Stimulated activated CD4-positive, alpha-beta T cell treated with anti-CD3 and anti-CD28 coated beads, Interleukin-4, amount 100 ng/mL, for 48 hours (primary cell): ENCODE results near the gene SDK2.
"Not testable (repeated sequence)": the region's sequence is repeated elsewhere in the genome, so short reads cannot be mapped to it uniquely, and the experiment has no call there.

Source experiments
- DNase-seq, 2 donors: peaks; one replicate each; pipeline ENCODE4 v3.0.0-alpha.2; 2020; ENCODE audit warnings: low read depth in 2 of 2

The SDK2 gene

DNA sequence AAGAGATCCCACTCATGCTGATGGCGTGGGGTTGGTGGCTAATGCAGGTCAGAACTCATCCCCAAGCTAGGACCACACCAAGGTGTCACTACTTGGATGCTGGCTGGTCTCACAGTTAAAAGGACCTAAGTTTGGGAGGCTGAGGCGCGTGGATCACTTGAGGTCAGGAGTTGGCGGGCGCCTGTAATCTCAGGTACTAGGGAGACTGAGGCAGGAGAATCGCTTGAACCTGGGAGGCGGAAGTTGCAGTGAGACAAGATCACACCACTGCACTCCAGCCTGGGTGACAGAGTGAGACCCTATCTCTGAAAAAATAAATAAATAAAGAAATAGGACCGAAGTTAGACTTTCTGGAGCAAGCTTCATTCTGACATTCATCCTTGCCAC lies 325.8 kb downstream of the SDK2 start:
- no peak for DNase-seq

DNA sequence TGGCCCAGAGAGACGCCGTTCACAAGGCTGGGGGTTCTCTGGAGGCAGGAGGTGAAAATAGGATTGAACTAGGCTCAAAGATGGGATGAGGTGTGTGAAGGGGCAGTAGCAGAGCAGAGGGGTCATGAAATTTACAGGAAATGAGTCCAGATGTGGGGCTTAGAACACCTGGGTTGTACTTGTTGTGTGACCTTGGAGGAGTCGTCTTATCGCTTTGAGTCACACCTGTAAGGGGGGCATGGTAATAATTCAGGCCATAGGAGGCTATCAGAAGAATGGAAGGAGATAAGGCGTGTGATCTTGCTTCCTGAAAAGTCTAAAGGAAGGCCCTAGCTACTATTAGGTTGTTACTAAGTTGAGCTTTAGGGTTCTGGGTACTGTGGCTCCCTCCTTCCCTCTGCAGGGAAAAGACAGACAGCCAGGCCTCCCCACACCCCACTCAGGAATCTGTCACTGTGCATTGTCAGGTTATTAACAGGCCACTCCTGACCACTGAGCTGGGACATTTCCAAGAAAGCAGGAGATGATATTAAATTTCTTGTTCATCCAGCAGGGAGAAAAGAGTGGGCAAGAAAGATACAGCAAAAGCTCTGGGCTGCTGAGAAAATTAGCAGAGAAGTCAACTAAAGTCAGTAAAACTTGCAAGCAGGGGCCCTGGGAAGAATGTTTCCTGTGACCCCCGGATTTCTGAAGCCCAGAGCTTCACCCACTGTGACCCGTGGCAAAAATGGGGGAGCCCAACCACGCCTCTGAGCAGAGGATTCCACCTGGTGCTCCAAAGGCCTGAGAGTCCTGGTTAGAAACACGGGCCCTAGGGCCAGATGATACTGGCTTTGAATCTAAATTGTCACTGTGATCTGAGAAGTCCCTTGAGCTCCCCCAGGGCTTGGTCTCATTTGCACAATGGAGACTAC lies 326.5 kb downstream of the SDK2 start:
- DNase-seq: no peak

DNA sequence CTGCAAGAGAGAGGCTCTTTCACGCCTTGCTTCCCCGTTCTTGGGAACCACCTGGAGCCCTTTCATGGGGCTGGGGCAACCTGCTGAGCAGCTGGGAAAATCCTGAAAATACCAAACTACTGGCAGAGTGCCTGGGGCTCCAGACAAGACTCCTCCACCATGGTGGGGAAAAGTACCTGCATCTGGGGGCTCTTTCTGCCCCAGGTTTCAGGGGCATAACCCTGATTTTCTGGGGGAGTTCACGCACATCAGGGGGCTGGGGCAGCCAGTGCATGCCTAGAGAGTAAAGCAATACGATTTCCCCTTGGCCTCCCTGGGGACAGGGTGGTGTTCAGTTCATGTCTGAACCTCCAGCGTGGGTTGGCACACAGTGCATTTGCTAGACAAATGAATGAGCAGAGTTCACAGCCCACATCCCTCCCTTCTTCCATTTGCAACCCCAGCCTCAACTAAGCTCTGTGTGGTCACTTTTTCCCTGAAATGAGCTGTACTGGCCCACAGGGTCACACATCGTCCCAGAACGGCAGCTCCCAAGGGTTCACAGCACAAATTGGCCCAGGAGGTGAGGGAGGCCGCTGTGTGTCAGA lies 327.2 kb downstream of the SDK2 start:
- DNase-seq: no peak

DNA sequence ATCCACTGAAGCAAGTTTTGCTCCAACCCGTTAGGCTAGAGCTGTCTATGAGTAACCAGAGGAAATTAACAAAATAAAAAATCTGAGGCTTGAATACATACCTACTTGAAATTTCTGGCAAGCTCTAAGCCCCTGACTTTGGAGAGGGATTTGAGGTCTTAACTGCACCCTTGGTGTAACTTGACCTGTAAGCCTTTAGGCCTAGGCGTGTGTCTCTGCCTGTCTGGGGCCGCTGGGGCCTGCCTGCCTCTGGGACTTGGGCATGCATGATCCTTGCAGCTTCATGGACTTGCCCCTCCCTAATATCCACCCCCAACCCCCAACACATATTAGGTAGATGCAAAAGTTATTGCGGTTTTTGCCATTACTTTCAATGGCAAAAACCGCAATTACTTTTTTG lies 328.8 kb downstream of the SDK2 start:
- no peak for DNase-seq

DNA sequence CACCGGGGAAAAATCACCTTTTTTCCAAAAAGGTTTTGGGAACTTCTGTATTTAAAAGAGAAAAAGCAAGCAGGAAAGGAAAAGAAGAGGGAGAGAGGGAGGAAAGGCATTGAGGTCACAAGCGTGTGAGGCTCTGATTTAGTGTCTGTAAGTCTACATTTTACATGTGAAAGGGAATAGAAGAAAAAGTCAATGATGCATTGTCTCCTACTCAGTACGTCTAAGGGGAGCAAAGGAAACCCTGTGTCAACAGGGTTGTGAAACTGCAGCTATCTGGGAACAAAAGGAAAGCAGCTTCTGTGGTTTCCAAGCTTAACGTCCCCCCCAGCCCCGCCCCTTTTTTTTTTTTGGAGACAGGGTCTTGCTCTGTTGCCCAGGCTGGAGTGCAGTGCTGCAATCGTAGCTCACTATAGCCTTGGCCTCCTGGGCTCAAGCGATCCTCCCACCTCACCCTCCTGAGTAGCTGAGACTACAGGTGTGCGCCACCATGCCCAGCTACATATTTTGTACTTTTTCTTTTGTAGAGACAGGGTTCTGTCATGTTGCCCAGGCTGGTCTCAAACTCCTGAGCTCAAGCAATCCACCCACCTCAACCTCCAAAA lies 330.6 kb downstream of the SDK2 start:
- no peak for DNase-seq

DNA sequence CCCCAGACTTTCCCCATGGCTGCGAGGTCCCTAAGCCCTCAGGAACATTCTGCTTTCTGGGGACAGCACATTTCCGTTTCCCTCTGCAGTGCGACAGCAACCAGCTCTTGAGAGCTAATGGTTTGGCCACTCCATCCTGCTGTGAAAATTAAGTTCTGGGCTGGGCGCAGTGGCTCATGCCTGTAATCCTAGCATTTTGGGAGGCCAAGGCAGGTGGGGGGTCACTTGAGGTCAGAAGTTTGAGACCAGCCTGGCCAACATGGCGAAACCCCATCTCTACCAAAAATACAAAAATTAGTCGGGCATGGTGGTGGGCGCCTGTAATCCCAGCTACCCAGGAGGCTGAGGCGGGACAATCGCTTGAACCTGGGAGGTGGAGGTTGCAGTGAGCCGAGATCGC lies 331.4 kb downstream of the SDK2 start:
- DNase-seq: not testable (repeated sequence)

DNA sequence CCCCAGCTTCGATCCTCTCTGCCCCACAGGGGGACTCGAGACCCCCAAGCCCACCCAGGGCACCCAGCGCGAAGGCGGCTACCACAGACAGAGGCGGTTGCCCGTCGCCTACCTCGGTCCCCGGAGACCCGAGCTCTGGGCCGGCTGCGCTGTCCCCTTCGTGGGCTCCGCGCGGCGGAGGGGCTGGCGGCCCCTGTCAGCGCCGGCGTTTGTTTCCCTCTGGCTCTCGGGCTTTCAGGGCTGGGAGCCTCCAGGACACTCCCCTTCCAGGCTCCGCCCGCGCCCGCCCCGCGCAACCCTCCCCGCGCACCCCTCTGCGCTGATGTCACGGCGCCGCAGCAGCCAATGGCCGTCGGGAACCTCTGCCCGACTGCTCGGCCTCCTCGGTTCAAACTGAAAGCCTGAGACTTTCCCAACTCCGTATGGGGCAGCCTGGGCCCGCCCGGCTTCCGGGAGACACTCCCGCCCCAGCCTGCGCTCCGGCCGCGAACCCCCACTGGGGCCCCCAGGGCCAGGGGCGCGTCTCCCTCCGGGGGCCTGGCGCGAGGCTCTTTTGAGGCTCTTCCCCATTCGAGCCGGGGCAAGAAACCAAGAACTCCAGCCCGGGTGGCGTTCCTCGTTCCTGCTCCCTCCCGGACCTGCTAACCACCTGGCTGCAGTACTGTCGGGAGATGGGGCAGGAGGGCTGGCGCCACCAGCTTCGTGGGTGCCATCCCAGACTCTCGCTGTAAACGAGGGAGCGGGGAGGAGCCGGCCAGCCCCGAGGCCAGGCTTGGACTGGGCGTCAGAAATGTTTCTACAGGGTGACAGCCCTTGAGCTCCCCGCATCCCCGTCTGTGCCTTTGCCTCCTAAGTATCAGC lies 332.2 kb downstream of the SDK2 start, which contains the start of gene CDC42EP4:
Gene CDC42EP4, minus strand, starts transcription at position 221 of the 861 bp plus-strand sequence. CDS start 25,501 bp downstream, outside the sequence.
- peak; percentile 82 to 85 for DNase-seq

DNA sequence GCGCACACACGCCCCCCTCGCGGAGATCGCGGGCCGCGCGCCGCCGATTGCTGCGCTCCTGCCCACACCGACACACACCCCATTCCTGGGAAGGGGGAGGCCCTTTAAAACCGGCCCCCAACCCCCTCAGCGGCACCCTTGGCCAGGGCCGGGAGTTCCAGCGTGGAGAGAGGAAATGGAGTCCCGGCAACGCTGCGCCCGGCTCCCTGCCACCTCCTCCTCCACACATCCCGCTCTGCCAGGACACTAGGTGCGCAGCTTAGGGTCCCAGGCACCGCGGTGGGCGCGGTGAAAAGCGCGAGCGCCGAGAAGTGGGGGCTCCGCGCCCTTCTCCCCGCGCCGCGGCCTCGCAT lies 332.8 kb downstream of the SDK2 start:
- DNase-seq: no peak

DNA sequence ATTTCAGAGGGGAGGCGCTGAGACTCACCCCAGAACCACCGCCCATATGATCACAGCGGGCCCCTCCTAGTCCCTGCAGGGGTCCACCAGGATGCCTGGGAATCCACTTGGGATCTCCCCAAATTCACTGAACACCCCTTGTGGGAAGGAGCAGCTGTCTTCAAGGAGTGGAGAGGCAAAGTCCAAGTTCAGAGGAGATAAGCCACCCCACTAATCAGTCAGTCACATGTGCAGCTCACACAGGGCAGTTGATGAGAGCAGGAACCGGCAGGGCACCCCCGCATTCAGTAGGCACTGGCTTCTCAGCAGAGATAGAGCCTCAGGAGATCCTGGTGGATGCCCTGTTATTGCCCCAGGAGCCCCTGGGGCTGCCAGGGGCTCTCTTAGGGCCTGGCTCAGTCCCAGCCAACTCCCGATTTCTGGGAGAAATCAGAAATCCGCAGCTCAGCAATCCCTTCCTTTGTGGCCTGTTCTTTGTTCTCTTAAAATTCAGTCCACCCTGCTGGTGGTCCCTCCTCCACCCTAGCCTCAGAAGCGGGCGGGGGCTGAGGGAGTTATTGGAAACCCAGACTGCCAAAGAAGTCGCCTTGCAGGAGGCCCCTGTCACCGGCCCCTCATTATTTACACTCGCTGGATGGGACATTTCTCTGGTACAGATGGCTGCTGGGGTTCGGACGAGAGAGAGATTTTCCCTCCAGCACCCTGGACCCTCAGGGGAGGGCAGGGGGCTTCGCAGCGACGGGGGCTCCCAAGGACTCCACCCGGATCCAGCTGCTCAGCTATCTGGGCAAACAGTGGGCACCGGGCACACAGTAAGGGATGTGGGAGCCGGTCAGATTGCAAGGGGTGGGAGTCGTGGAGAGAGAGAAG lies 334.3 kb downstream of the SDK2 start:
- DNase-seq: no peak

DNA sequence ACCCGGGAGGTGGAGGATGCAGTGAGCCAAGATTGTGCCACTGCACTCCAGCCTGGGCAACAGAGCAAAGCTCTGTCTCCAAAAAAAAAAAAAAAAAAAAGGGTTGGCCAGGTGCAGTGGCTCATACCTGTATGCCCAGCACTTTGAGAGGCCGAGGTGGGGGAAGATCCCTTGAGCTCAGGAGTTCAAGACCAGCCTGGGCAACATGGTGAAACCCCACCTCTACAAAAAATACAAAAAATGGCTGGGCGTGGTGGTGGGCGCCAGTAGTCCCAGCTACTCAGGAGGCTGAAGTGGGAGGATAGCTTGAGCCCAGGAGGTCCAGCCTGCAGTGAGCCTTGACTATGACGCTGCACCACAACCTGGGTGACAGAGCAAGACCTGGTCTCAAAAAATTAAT lies 335.3 kb downstream of the SDK2 start:
- not testable (repeated sequence) for DNase-seq

DNA sequence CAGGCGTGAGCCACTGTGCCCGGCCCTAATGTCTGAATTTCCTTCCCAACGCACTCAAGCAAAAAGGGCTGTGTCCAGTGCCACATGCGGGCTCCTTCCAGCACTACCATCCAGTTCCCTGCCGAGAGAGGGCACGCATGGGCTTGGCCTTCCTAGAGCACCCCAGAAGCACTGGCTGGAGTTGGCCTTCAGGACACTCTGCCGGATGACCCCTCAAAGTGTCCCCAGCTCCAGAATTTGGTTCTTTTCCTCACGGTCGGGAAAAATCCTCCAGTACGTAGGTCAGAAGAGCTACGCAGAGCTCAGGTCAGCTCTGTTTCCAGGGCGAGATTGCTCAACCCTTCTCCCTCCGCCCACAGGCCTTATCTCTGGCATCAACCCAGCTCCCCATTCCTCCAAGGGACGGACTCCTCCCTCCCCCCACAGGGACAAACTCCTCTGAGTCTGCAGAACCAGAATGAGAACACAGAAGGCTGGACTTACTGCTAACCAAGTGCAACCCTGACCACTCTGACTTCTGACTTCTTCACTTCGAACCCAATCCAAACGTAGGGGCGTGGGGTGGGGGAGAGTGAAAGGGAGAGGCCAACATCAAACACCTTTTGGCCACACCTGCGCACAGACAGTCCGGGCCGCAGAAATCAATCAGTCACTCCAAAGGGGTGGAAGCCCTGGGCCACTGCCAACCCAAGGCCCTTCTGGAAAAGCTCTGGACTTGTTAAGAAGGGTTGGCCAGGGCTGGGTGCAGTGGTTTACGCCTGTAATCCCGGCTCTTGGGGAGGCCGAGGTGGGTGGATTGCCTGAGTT lies 336.0 kb downstream of the SDK2 start:
- DNase-seq: no peak

DNA sequence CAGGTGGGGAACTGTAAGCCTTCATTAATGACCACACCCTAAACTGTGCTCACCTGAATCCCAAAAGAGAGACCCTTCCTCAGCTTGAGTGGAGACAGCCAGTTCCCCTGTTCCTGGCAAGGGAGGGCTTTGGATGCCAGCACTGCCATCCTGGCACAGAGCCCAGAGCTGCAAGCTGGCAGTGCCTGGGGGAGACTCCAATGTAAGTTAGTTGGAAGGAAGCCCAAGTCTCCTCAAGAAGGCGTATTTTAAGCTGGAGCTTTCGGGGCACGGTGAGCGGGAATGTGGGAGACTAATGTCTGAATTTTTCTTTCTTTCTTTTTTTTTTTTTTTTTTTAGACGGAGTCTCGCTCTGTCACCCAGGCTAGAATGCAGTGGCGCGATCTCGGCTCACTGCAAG lies 337.1 kb downstream of the SDK2 start:
- DNase-seq: no peak

DNA sequence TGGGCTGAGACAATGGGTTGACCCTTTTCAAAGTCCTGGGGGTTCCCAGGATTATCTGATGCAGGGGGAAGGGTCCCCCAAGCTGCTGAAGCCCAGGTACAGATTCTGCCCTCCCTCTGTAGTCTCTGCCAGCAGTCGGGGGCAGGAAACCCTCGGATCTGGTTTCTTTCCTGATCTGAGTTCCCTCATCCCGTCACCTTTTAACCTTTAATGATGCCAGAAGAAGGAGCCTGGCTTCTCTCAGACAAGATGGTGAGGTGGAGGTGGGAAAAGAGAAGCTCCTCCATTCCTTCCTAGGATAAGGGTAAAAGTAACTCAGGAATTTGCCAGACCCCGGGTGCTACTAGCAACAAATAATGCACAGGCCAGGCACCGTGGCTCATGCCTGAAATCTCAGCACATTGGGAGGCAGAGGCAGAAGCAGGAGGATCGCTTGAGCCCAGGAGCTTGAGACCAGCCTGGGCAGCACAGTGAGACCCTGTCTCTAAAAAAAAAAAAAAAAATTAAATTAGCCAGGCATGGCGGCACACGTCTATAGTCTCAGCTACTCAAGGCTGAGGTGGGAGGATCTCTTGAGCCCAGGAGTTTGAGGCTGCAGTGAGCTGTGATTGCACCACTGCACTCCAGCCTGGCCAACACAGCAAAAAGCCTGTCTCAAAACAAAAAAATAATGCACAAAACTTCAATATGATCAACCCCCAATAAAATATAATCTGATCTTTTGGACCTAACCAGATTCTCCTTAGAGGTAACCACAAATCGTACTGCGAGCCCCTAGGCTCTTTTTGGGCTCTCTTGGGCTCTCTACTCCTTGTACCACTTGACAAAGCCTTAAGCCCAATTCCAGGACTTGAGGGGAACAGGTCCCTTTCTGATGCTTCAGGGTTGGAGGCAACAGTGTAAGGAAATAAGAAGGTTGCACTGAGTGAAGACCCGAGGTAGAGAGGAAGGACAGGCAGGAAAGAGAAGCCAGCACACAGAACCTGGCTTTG lies 338.1 kb downstream of the SDK2 start:
- no peak for DNase-seq

DNA sequence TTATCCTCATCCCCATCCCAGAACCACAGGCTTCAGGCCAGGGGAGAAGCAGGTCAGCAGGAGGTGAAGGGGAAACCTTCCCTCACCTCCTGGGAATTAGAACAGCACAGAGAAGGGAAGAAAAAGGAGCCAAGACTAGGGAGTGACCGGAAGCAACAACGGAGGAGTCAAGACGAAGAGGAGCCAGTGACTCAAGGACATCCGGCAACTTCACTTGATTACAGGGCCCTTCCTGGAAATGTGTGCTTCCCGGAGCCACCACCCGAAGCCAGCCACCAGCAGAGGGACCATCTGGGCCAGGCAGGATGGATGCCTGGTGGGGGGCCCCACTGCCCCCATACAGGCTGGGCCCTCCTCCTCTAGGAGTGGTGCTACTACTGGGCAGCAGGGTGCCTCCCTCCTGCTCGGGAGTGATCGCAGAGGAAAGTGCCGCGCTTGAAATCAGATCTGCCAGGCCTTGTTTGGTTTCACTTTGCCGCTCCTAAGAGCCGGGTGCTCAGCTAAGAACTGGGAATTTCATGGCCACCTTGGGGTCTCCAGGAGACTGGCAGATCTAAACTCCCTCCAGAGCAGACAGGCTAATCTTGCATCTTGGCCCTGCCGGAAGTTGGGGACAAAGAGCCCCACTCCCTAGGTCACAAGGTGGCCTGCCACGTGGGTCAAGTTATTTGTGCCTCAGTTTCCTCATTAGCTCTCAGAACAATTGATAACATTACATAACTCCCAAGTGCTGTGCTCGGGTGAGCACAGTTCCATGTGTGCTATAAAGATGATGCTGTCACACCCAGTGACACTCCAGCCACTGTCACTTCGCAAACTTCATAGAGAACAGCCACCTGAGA lies 339.1 kb downstream of the SDK2 start:
- DNase-seq: no peak

DNA sequence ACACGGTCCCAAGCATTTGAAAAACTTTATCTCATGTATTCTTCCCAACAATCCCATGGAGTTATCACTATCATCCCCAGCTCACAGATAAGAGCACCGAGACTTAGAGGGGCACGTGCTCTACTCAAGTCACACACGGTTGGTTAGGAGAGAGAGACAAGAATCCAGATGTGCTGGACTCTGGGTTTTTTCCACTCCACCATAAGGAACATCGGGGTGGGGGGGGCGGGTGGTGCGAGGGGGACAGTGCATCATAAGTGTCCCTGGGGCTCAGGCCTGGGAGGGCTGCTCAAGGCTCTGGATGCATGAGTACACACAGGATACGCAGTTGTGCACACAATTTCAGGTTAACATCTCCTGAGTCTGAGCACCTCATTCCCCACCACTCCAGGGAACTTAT lies 339.8 kb downstream of the SDK2 start:
- DNase-seq: no peak

DNA sequence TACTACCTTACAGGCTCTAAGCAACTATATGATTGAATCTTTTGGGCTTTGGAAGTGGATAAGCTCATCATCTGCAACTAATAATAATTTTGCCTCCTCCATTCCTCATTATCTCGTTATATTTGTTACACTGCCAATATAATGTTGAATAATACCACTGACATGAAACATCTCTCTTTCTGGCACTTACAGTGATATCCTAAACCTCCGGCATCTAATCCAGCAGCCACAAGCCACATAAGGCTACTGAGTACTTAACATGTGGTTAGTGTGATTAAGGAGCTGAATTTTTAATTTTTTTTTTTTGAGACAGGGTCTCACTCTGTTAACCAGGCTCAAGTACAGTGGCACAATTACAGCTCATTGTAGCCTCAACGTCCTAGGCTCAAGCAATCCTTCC lies 342.1 kb downstream of the SDK2 start:
- DNase-seq: no peak

DNA sequence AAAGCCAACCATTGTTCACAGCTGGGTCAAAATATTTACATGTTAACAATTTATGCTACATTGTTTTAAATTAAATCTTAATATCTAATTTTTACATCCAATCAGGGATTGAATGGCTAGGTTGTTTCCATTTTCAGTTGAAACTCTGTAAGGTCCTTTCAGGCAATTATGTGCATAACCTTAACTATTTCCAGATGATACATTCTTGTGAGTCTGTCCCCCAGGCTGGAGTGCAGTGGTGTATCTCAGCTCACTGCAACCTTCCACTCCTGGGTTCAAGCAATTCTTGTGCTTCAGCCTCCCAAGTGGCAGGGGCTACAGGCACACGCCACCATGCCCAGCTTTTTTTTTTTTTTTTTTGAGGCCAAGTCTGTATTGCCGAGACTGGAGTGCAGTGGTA lies 342.9 kb downstream of the SDK2 start:
- DNase-seq: no peak

DNA sequence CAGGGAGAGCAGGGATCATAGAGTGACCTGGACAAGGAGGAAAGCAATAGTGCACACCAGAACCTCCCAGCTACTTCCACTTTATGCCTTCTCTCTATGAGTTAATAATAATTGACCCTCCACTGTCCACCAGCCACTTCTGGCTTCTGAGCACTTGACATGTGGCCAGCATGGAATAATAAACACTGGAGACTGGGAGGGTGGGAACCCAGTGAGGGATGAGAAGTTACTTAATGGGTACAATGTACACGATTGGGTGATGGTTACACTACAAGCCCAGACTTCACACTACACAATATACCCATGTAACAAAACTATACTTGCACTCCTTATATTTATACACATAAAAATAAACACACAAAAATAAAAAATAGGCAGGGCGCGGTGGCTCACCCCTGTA lies 343.9 kb downstream of the SDK2 start:
- DNase-seq: no peak
